ENCODE data around the gene AP1M2.

DNA sequence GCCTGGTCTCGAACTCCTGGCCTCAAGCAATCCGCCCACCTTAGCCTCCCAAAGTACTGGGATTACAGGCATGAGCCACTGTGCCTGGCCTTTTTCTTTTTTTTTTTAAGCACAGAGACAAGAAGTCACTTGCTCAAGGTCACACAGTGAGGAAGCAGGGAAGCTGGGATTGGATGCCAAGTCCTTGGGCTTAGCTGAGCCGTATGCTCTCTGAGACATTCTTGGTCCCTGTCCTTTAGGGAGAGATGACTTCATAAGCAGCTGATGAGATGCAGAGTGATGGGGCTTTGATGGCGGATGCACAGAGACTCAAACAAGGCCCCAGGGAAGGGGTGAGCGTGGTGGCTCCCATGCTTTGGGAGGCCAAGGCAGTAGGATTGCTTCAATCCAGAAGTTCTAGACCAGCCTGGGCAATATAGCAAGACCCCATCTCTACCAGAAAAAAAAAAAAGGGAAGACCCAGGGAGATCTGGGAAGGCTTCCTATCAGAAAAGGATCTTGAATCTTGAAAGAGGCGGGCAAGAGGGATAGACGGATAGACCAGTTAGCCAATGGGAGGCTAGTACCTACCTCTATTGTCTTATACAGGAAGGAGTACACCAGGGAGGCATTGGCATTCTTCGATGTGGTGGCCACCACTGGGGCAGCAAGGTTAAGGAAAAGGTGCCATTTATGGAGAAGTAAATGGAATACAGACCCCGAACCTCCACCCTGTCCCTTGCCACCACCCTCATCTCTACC is 3.9 kb downstream of the AP1M2 start:
- no peak for TF ChIP-seq POLR2A (IDR thresholded peaks at IDR 0.05)
- no peak for TF ChIP-seq CTCF (IDR thresholded peaks at IDR 0.05)

Data from esophagus squamous epithelium (tissue), 4 donors.